H9 (cell line): ENCODE data around the gene TFAP2D. TPM values are rescaled to one million over a fixed set of nuclear protein-coding genes. Genes with fewer than 3 reads are reported as not detected.
A peak's percentile ranks its signal among the peaks of the same experiment; 100 is the strongest.

Experiments used
- DNase-seq: peaks from one replicate; pipeline ENCODE4 v3.0.0-alpha.2; 2017
- H2AFZ ChIP-seq: one replicate; pipeline ENCODE4 v1.6.1; 2013; ENCODE audit warnings: mild to moderate bottlenecking, low read length, control low read depth, moderate library complexity
- H2AK5ac ChIP-seq: 2 replicates; pipeline ENCODE4 v1.6.1; 2013; ENCODE audit warnings: low read length, control low read depth, mixed read lengths; ENCODE audit not compliant: insufficient read length
- H2BK120ac ChIP-seq: one replicate; pipeline ENCODE4 v1.6.1; 2013; ENCODE audit warnings: low read depth, mild to moderate bottlenecking, low read length, control low read depth, inconsistent platforms; ENCODE audit not compliant: poor library complexity, severe bottlenecking
- H2BK12ac ChIP-seq: 2 replicates; pipeline ENCODE4 v1.6.1; 2013; ENCODE audit warnings: low read length, control low read depth, mixed read lengths, low read depth; ENCODE audit not compliant: insufficient read length
- H2BK15ac ChIP-seq: 2 replicates; pipeline ENCODE4 v1.6.1; 2013; ENCODE audit warnings: low read depth, low read length, control low read depth
- H2BK20ac ChIP-seq: one replicate; pipeline ENCODE4 v1.6.1; 2013; ENCODE audit warnings: low read depth, mild to moderate bottlenecking, low read length, control low read depth, inconsistent platforms; ENCODE audit not compliant: poor library complexity, severe bottlenecking
- H2BK5ac ChIP-seq: 2 replicates; pipeline ENCODE4 v1.6.1; 2013; ENCODE audit warnings: low read length, control low read depth, mixed read lengths; ENCODE audit not compliant: insufficient read length
- H3K14ac ChIP-seq: 2 replicates; pipeline ENCODE4 v1.6.1; 2013; ENCODE audit warnings: low read length, control low read depth; ENCODE audit not compliant: insufficient read depth
- H3K18ac ChIP-seq: 2 replicates; pipeline ENCODE4 v1.6.1; 2013; ENCODE audit warnings: low read depth, mild to moderate bottlenecking, mixed read lengths, low read length, control low read depth; ENCODE audit not compliant: insufficient read length
- H3K23ac ChIP-seq: 2 replicates; pipeline ENCODE4 v1.6.1; 2013; ENCODE audit warnings: low read length, control low read depth, mixed read lengths, low read depth; ENCODE audit not compliant: insufficient read length
- H3K23me2 ChIP-seq: 2 replicates; pipeline ENCODE4 v1.6.1; 2013; ENCODE audit warnings: low read depth, mild to moderate bottlenecking, mixed read lengths, low read length, control low read depth; ENCODE audit not compliant: insufficient read length, poor library complexity, severe bottlenecking
- H3K27ac ChIP-seq: 2 replicates; pipeline ENCODE4 v1.5.1; 2013; ENCODE audit warnings: low read length, control low read depth, mixed read lengths, low read depth; ENCODE audit not compliant: insufficient read length
- H3K27me3 ChIP-seq: 2 replicates; pipeline ENCODE4 v1.6.1; 2013; ENCODE audit warnings: low read length, control low read depth, inconsistent platforms; ENCODE audit not compliant: insufficient read depth
- H3K4ac ChIP-seq: 2 replicates; pipeline ENCODE4 v1.6.1; 2013; ENCODE audit warnings: low read depth, mild to moderate bottlenecking, control low read depth, inconsistent platforms, low read length, moderate library complexity
- H3K4me1 ChIP-seq: 2 replicates; pipeline ENCODE4 v1.6.1; 2013; ENCODE audit warnings: low read length, control low read depth, inconsistent platforms; ENCODE audit not compliant: insufficient read depth
- H3K4me2 ChIP-seq: 2 replicates; pipeline ENCODE4 v1.6.1; 2013; ENCODE audit warnings: low read length, control low read depth, mixed read lengths; ENCODE audit not compliant: insufficient read length, insufficient read depth
- H3K56ac ChIP-seq: 2 replicates; pipeline ENCODE4 v1.6.1; 2013; ENCODE audit warnings: low read depth, mild to moderate bottlenecking, mixed read lengths, low read length, control low read depth; ENCODE audit not compliant: insufficient read length
- H3K79me1 ChIP-seq: 2 replicates; pipeline ENCODE4 v1.6.1; 2013; ENCODE audit warnings: low read depth, mild to moderate bottlenecking, moderate library complexity, low read length, control low read depth, inconsistent platforms; ENCODE audit not compliant: insufficient read depth, poor library complexity, severe bottlenecking
- H3K79me2 ChIP-seq: 2 replicates; pipeline ENCODE4 v1.6.1; 2013; ENCODE audit warnings: low read length, control low read depth, inconsistent platforms; ENCODE audit not compliant: insufficient read depth
- H3K9ac ChIP-seq: 2 replicates; pipeline ENCODE4 v1.6.1; 2013; ENCODE audit warnings: low read length, control low read depth, mixed read lengths; ENCODE audit not compliant: insufficient read length; ENCODE audit errors: extremely low read depth
- H3K9me3 ChIP-seq: one replicate; pipeline ENCODE4 v1.6.1; 2013; ENCODE audit warnings: low read depth, low read length, inconsistent platforms; ENCODE audit not compliant: control insufficient read depth
- H3T11ph ChIP-seq: one replicate; pipeline ENCODE4 v1.6.1; 2013; ENCODE audit warnings: mild to moderate bottlenecking, low read length, control low read depth, inconsistent platforms
- H4K20me1 ChIP-seq: one replicate; pipeline ENCODE4 v1.6.1; 2013; ENCODE audit not compliant: control insufficient read depth, insufficient read length, insufficient read depth
- H4K5ac ChIP-seq: 2 replicates; pipeline ENCODE4 v1.6.1; 2013; ENCODE audit warnings: low read depth, mild to moderate bottlenecking, mixed read lengths, low read length, control low read depth; ENCODE audit not compliant: insufficient read length
- H4K8ac ChIP-seq: replicated peaks from 2 replicates; pipeline ENCODE4 v1.6.1; 2013; ENCODE audit warnings: low read length, control low read depth, mixed read lengths, low read depth; ENCODE audit not compliant: insufficient read length
- H4K91ac ChIP-seq: 2 replicates; pipeline ENCODE4 v1.6.1; 2013; ENCODE audit warnings: low read depth, mild to moderate bottlenecking, moderate library complexity, mixed read lengths, low read length, control low read depth; ENCODE audit not compliant: insufficient read length
- H3K27ac Mint-ChIP-seq, 3 experiments: 2 replicates in 2 of 3; 3 replicates in 1 of 3; pipeline ENCODE4 v1.8.0; 2020 to 2021; ENCODE audit warnings: mixed read lengths in 3 of 3, mild to moderate bottlenecking in 1 of 3, moderate library complexity in 1 of 3
- H3K27me3 Mint-ChIP-seq: 2 replicates; pipeline ENCODE4 v1.8.0; 2021; ENCODE audit warnings: low read depth, mild to moderate bottlenecking, moderate library complexity, mixed read lengths
- H3K36me3 Mint-ChIP-seq, 3 experiments: 2 replicates in 2 of 3; 3 replicates in 1 of 3; pipeline ENCODE4 v1.8.0; 2020 to 2021; ENCODE audit warnings: low read depth in 3 of 3, mixed read lengths in 3 of 3; ENCODE audit not compliant: insufficient read depth in 1 of 3
- H3K4me1 Mint-ChIP-seq, 2 experiments: 2 replicates each; pipeline ENCODE4 v1.8.0; 2020; ENCODE audit warnings: mixed read lengths in 2 of 2
- H3K4me3 Mint-ChIP-seq, 2 experiments: 2 replicates in 1 of 2; 3 replicates in 1 of 2; pipeline ENCODE4 v1.8.0; 2020 to 2021; ENCODE audit warnings: mild to moderate bottlenecking in 2 of 2, mixed read lengths in 2 of 2, moderate library complexity in 1 of 2
- H3K9me3 Mint-ChIP-seq, 2 experiments: 2 replicates in 1 of 2; 3 replicates in 1 of 2; pipeline ENCODE4 v1.8.0; 2020; ENCODE audit warnings: mild to moderate bottlenecking in 2 of 2, mixed read lengths in 2 of 2, moderate library complexity in 1 of 2
- CTCF ChIP-seq: fragments of 200-600 bp; sonication (generic); conservative IDR thresholded peaks from 3 replicates; pipeline ENCODE4 v1.8.0; 2021; ENCODE audit warnings: antibody characterized with exemption, mild to moderate bottlenecking
- WGBS: extraction: QIAGEN DNeasy Blood & Tissue Kit; methylation state at CpG from one replicate; pipeline ENCODE4 v1.1.7; 2013; ENCODE audit warnings: missing lambda C conversion rate, low lambda C conversion rate, mixed read lengths; ENCODE audit not compliant: insufficient read length; ENCODE audit errors: extremely low coverage; 5-methylcytosine and 5-hydroxymethylcytosine counted together
- total RNA-seq: library from RNA; stranded (reverse); gene quantifications from 2 replicates; pipeline ENCODE4 v1.2.1, GENCODE V29; 2021

The TFAP2D gene
- total RNA-seq, 1 experiment from 2014 or later = not detected

DNA sequence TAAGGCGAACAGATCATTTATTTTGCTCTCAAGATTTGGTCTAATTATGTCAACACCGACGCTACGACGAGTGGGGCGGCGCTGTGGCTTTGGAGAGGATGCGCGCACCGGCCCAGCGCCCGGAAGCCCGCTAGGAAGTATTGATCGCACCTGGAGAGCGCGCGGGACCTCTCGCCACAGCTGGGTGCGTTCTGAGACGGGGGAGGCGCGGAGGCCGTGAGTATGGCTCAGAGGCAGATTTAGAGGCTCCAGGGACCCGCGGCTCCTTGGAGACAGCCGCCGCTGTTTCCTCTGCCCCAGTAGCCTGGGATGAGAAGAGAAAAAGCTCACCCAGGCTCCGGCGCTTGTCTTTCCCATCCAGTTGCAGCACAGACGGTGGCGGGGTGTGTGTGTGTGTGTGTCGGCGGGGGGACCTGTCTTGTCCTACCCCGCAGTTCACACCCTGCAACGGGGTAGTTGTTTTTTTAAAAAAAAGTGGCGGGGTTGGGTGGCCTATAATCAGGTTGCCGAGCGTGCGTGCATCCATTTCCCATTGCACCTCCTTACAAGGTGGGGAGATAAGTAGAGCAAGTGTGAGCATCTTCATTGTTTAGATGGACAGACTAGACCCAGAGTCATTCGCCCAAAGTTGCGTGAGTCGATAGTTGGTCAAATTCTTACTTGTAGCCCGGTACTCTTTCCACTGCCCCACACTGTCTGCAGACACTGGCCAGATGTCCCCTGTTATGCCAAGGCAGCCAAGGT lies 11.2 kb downstream of the TFAP2D start:
- no peak overlapping the region for H2AK5ac ChIP-seq
- H3K18ac ChIP-seq = no peak overlapping the region
- no peak overlapping the region for H3K56ac ChIP-seq
- peaks cover 97% of the 10 kb centered on the region for H3K27me3 Mint-ChIP-seq
- peak; percentile 59 for DNase-seq
- H3K23ac ChIP-seq = no peak overlapping the region
- peaks cover 22 to 48% of the 10 kb centered on the region in 2 experiments for H3K4me1 Mint-ChIP-seq
- no peak overlapping the region for H3K14ac ChIP-seq
- no peak overlapping the region for H3K27ac ChIP-seq
- no peak overlapping the region for H2BK12ac ChIP-seq
- H3K9me3 Mint-ChIP-seq = peaks cover 0 to 16% of the 10 kb centered on the region in 2 experiments; a peak in 2 of 5 replicates
- H4K20me1 ChIP-seq = no peaks in the 10 kb centered on the region
- H2BK15ac ChIP-seq = no peak overlapping the region
- H3K4me2 ChIP-seq = peak overlapping the region; percentile 22
- H3K36me3 Mint-ChIP-seq = peaks cover 0 to 1% (median 0%) of the 10 kb centered on the region in 3 experiments; a peak in 1 of 7 replicates
- H3T11ph ChIP-seq = no peak overlapping the region
- no peaks in the 10 kb centered on the region for H3K9me3 ChIP-seq
- H2AFZ ChIP-seq = no peak overlapping the region
- H2BK120ac ChIP-seq = no peak overlapping the region
- peak overlapping the region; percentile 38 to 75 for H3K4me3 Mint-ChIP-seq
- no peak overlapping the region for H3K9ac ChIP-seq
- no peak overlapping the region for H2BK5ac ChIP-seq
- no peak overlapping the region for H3K4ac ChIP-seq
- peaks cover 3% of the 10 kb centered on the region; the same call in 1 of the 2 replicates for H3K4me1 ChIP-seq
- no peaks in the 10 kb centered on the region for H3K79me1 ChIP-seq
- H4K5ac ChIP-seq = no peak overlapping the region
- H3K27me3 ChIP-seq = peaks cover 80% of the 10 kb centered on the region
- WGBS = no CpG with 5 or more reads among the region's 43 CpGs
- no peak overlapping the region for H2BK20ac ChIP-seq
- H3K27ac Mint-ChIP-seq = no peak overlapping the region
- TF ChIP-seq CTCF = no peak
- peaks cover 4% of the 10 kb centered on the region for H3K23me2 ChIP-seq
- H3K79me2 ChIP-seq = no peaks in the 10 kb centered on the region
- no peak overlapping the region for H4K8ac ChIP-seq
- no peak overlapping the region for H4K91ac ChIP-seq
